B cell (primary cell): Measurements from ENCODE around the gene PLPPR1.

Experiments
- CTCF ChIP-seq: fragments of 200-600 bp; IDR thresholded peaks from one replicate; pipeline ENCODE4 v1.8.0; 2022; ENCODE audit warnings: antibody characterized with exemption, mild to moderate bottlenecking
- EZH2 ChIP-seq: IDR thresholded peaks from 2 replicates; pipeline ENCODE4 v1.6.1; 2012; ENCODE audit warnings: borderline replicate concordance, low read depth, mild to moderate bottlenecking, moderate library complexity, low read length; ENCODE audit not compliant: insufficient read depth, poor library complexity, severe bottlenecking

GRCh38 chr9:100989731-100990130, 38.8 kb upstream of the PLPPR1 start:
- TF ChIP-seq CTCF (no peak), EZH2 (no peak)
